Tibial nerve (tissue), 4 donors: ENCODE results near the gene GDA.
"Not testable (repeated sequence)": the region's sequence is repeated elsewhere in the genome, so short reads cannot be mapped to it uniquely, and the experiment has no call there.

Experiments
- CTCF ChIP-seq, 5 experiments: fragments of 200-600 bp in 3 of 5; fragments of 450-650 bp in 2 of 5; sonication (generic) in 3 of 5; IDR thresholded peaks; one replicate each; pipeline ENCODE4 v1.5.1; 2016 to 2019; ENCODE audit warnings: antibody characterized with exemption in 5 of 5, mild to moderate bottlenecking in 3 of 5, moderate library complexity in 2 of 5
- EP300 ChIP-seq, 2 donors: sonication (generic); formaldehyde crosslinking; IDR thresholded peaks; one replicate each; pipeline ENCODE4 v1.6.1; 2017; ENCODE audit warnings: antibody characterized with exemption in 2 of 2, mild to moderate bottlenecking in 1 of 2
- POLR2A ChIP-seq, 2 donors: fragments of 450-650 bp; IDR thresholded peaks; one replicate each; pipeline ENCODE4 v1.6.1; 2017; ENCODE audit warnings: antibody characterized with exemption in 2 of 2, mild to moderate bottlenecking in 2 of 2, moderate library complexity in 2 of 2

- not testable (repeated sequence) for TF ChIP-seq CTCF, EP300, POLR2A (IDR thresholded peaks at IDR 0.05)
These were observed 142.3 kb downstream of the GDA start for GRCh38 chr9:72291576-72291975.
